Measurements from ENCODE around the gene LRRC26.

DNA sequence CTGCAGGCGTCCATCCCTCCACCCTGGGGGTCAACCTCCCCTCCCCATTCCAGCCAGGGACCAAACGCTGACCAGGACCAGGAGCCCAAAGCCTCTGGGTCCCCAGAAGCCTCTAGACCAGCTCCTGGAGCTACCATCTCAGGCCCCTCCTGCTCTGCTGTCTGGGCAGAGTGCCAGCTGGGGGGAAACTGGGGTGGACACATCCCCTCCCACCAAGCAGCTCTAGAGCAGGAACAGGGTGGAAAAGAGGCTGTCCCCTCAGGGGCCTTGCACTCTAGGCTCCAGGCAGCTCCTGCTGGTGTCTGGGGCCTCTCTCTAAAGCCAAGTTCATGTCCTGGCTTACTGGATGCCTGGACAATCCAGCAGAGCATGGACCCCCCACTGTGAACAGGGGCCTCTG lies 23.0 kb upstream of the LRRC26 start:
- TF ChIP-seq, protein P1, sequence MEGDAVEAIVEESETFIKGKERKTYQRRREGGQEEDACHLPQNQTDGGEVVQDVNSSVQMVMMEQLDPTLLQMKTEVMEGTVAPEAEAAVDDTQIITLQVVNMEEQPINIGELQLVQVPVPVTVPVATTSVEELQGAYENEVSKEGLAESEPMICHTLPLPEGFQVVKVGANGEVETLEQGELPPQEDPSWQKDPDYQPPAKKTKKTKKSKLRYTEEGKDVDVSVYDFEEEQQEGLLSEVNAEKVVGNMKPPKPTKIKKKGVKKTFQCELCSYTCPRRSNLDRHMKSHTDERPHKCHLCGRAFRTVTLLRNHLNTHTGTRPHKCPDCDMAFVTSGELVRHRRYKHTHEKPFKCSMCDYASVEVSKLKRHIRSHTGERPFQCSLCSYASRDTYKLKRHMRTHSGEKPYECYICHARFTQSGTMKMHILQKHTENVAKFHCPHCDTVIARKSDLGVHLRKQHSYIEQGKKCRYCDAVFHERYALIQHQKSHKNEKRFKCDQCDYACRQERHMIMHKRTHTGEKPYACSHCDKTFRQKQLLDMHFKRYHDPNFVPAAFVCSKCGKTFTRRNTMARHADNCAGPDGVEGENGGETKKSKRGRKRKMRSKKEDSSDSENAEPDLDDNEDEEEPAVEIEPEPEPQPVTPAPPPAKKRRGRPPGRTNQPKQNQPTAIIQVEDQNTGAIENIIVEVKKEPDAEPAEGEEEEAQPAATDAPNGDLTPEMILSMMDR (IDR thresholded peaks at IDR 0.05; ENCODE audit: extremely low read depth in 1 of 2, insufficient read depth in 1 of 2, low read depth in 1 of 2, low read length in 2 of 2) = no peak
- TF ChIP-seq POLR2A (IDR thresholded peaks at IDR 0.05; ENCODE audit: low read depth, low read length) = no peak
- TF ChIP-seq EZH2 (IDR thresholded peaks at IDR 0.05; ENCODE audit: borderline replicate concordance, low read depth, low read length, severe bottlenecking) = no peak
- TF ChIP-seq GATA2 (IDR thresholded peaks at IDR 0.05; ENCODE audit: insufficient read depth, insufficient read length, low read depth, low read length) = no peak
- no peak for TF ChIP-seq FOS (IDR thresholded peaks at IDR 0.05; ENCODE audit: borderline replicate concordance, insufficient read depth, low read length)
- no peak for TF ChIP-seq POLR2AphosphoS5 (IDR thresholded peaks at IDR 0.05; ENCODE audit: insufficient read depth, low read depth, low read length)
- TF ChIP-seq JUN (IDR thresholded peaks at IDR 0.05; ENCODE audit: borderline replicate concordance, insufficient read depth, insufficient read length, low read depth) = no peak
- TF ChIP-seq, protein P2, sequence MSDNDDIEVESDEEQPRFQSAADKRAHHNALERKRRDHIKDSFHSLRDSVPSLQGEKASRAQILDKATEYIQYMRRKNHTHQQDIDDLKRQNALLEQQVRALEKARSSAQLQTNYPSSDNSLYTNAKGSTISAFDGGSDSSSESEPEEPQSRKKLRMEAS (IDR thresholded peaks at IDR 0.05; ENCODE audit: insufficient read depth, insufficient read length) = no peak
- no peak for TF ChIP-seq MYC (IDR thresholded peaks at IDR 0.05; ENCODE audit: low read depth, low read length)

Data from endothelial cell of umbilical vein (primary cell).